GM19328 (cell line): ENCODE results near the gene STARD3.
"Not testable (repeated sequence)": the region's sequence is repeated elsewhere in the genome, so short reads cannot be mapped to it uniquely, and the experiment has no call there.

Experiments used
- ATAC-seq: cut with Tn5 transposase; IDR thresholded peaks from one replicate; pipeline ENCODE4 v1.9.1; 2021; ENCODE audit warnings: mild to moderate bottlenecking, moderate library complexity; ENCODE audit not compliant: unreplicated experiment

The STARD3 gene

GRCh38 chr17:39636927-39637736, at the start of gene STARD3:
STARD3 (plus strand) TSS chr17:39637144; CDS start chr17:39653532, 16,388 bp downstream.
- peak; percentile 67 for ATAC-seq

- ATAC-seq = not testable (repeated sequence)
These were observed 46.8 kb upstream of the STARD3 start for GRCh38 chr17:39590180-39590579.

GRCh38 chr17:39591958-39592954, 44.7 kb upstream of the STARD3 start:
- ATAC-seq = no peak

GRCh38 chr17:39593371-39593770, 43.6 kb upstream of the STARD3 start:
- no peak for ATAC-seq

- ATAC-seq = no peak
These were observed 41.6 kb upstream of the STARD3 start for GRCh38 chr17:39595294-39595693.

- no peak for ATAC-seq
These were observed 40.9 kb upstream of the STARD3 start for GRCh38 chr17:39595928-39596510.

- ATAC-seq = no peak
These were observed 40.2 kb upstream of the STARD3 start for GRCh38 chr17:39596543-39597267.

GRCh38 chr17:39597372-39598046, 39.4 kb upstream of the STARD3 start:
- no peak for ATAC-seq

GRCh38 chr17:39598047-39598481, 38.9 kb upstream of the STARD3 start:
- ATAC-seq = no peak

GRCh38 chr17:39598630-39599003, 38.3 kb upstream of the STARD3 start:
- no peak for ATAC-seq

GRCh38 chr17:39599004-39599664, 37.8 kb upstream of the STARD3 start:
- ATAC-seq = no peak

- ATAC-seq = no peak
These were observed 37.2 kb upstream of the STARD3 start for GRCh38 chr17:39599665-39600231.

GRCh38 chr17:39600288-39600996, 36.5 kb upstream of the STARD3 start:
- no peak for ATAC-seq

GRCh38 chr17:39600997-39601597, 35.8 kb upstream of the STARD3 start:
- ATAC-seq = no peak

GRCh38 chr17:39601758-39602532, 35.0 kb upstream of the STARD3 start:
- no peak for ATAC-seq

GRCh38 chr17:39602533-39603303, 34.2 kb upstream of the STARD3 start:
- no peak for ATAC-seq
